Neuronal stem cell (in vitro differentiated cells): Measurements from ENCODE around the gene CDR2.

Source experiments
- DNase-seq: peaks from one replicate; pipeline ENCODE4 v3.0.0-alpha.2; 2013; ENCODE audit warnings: low spot score
- H2AFZ ChIP-seq: one replicate; pipeline ENCODE4 v1.6.1; 2013; ENCODE audit warnings: mild to moderate bottlenecking, low read length, inconsistent platforms
- H2AK5ac ChIP-seq: 2 replicates; pipeline ENCODE4 v1.6.1; 2013; ENCODE audit warnings: low read depth, mild to moderate bottlenecking, inconsistent platforms, low read length, moderate library complexity, mixed read lengths
- H2BK120ac ChIP-seq: 2 replicates; pipeline ENCODE4 v1.6.1; 2013; ENCODE audit warnings: low read depth, mild to moderate bottlenecking, inconsistent platforms, low read length, moderate library complexity, mixed read lengths
- H2BK12ac ChIP-seq: one replicate; pipeline ENCODE4 v1.6.1; 2013; ENCODE audit warnings: low read length, inconsistent platforms
- H2BK15ac ChIP-seq: 2 replicates; pipeline ENCODE4 v1.6.1; 2013; ENCODE audit warnings: mild to moderate bottlenecking, low read length, inconsistent platforms, mixed read lengths
- H2BK5ac ChIP-seq: one replicate; pipeline ENCODE4 v1.6.1; 2013; ENCODE audit warnings: inconsistent platforms, mild to moderate bottlenecking, low read length, moderate library complexity
- H3K14ac ChIP-seq: one replicate; pipeline ENCODE4 v1.6.1; 2013; ENCODE audit warnings: low read length, inconsistent platforms
- H3K18ac ChIP-seq: 2 replicates; pipeline ENCODE4 v1.6.1; 2013; ENCODE audit warnings: low read length, inconsistent platforms
- H3K23ac ChIP-seq: 2 replicates; pipeline ENCODE4 v1.6.1; 2013; ENCODE audit warnings: low read depth, mild to moderate bottlenecking, mixed read lengths, low read length, inconsistent platforms; ENCODE audit not compliant: poor library complexity
- H3K27ac ChIP-seq: replicated peaks from 3 replicates; pipeline ENCODE4 v1.5.1; 2013; ENCODE audit warnings: low read length, inconsistent platforms
- H3K27me3 ChIP-seq, 3 experiments: 2 replicates each; pipeline ENCODE4 v1.6.1; 2013; ENCODE audit warnings: low read length in 3 of 3, mild to moderate bottlenecking in 2 of 3, inconsistent platforms in 1 of 3, low read depth in 1 of 3, mixed read lengths in 1 of 3, moderate library complexity in 1 of 3; ENCODE audit not compliant: control insufficient read depth in 3 of 3, insufficient read depth in 3 of 3
- H3K36me3 ChIP-seq, 2 donors: replicated peaks in 1 of 2; 2 replicates each; pipeline ENCODE4 v1.6.1; 2013; ENCODE audit warnings: low read length in 2 of 2; ENCODE audit not compliant: control insufficient read depth in 2 of 2, insufficient read depth in 2 of 2
- H3K4ac ChIP-seq: 2 replicates; pipeline ENCODE4 v1.6.1; 2013; ENCODE audit warnings: inconsistent platforms, mild to moderate bottlenecking, low read length, moderate library complexity
- H3K4me1 ChIP-seq, 2 donors: 1 replicate in 1 of 2; 2 replicates in 1 of 2; pipeline ENCODE4 v1.6.1; 2013; ENCODE audit warnings: low read length in 2 of 2, low read depth in 1 of 2; ENCODE audit not compliant: control insufficient read depth in 2 of 2, insufficient read depth in 1 of 2
- H3K4me2 ChIP-seq: one replicate; pipeline ENCODE4 v1.6.1; 2013; ENCODE audit warnings: mild to moderate bottlenecking, low read length, inconsistent platforms; ENCODE audit not compliant: insufficient read depth, poor library complexity, severe bottlenecking
- H3K4me3 ChIP-seq, 2 donors: 2 replicates each; pipeline ENCODE4 v1.5.1; 2013; ENCODE audit warnings: low read length in 2 of 2, mild to moderate bottlenecking in 2 of 2, inconsistent platforms in 1 of 2, moderate library complexity in 1 of 2
- H3K79me1 ChIP-seq: one replicate; pipeline ENCODE4 v1.6.1; 2013; ENCODE audit warnings: low read depth, mild to moderate bottlenecking, inconsistent platforms, low read length, moderate library complexity
- H3K9ac ChIP-seq: one replicate; pipeline ENCODE4 v1.6.1; 2013; ENCODE audit warnings: mild to moderate bottlenecking, low read depth, low read length, inconsistent platforms; ENCODE audit not compliant: poor library complexity
- H3K9me3 ChIP-seq, 2 donors: replicated peaks in 1 of 2; 2 replicates each; pipeline versions ENCODE3 to v1.6.1; 2013; ENCODE audit warnings: low read length in 2 of 2, mild to moderate bottlenecking in 2 of 2, inconsistent platforms in 1 of 2, low read depth in 1 of 2, mixed read lengths in 1 of 2, moderate library complexity in 1 of 2; ENCODE audit not compliant: control insufficient read depth in 2 of 2, insufficient read depth in 1 of 2
- H4K8ac ChIP-seq: one replicate; pipeline ENCODE4 v1.6.1; 2013; ENCODE audit warnings: low read depth, mild to moderate bottlenecking, inconsistent platforms, low read length, moderate library complexity
- H4K91ac ChIP-seq: one replicate; pipeline ENCODE4 v1.6.1; 2013; ENCODE audit warnings: low read length, low read depth, mild to moderate bottlenecking, inconsistent platforms; ENCODE audit not compliant: poor library complexity
- WGBS, 2 donors: extraction: QIAGEN DNeasy Blood & Tissue Kit; methylation state at CpG; one replicate each; pipeline ENCODE4 v1.1.7; 2013; ENCODE audit warnings: missing lambda C conversion rate in 2 of 2, mixed read lengths in 1 of 2; ENCODE audit not compliant: insufficient read length in 2 of 2, insufficient replicate concordance in 1 of 2; ENCODE audit errors: extremely low coverage in 2 of 2; 5-methylcytosine and 5-hydroxymethylcytosine counted together

The CDR2 gene

GRCh38 chr16:22297114-22297870 is 77.1 kb downstream of the CDR2 start, which contains the start of gene POLR3E:
POLR3E (plus strand) TSS chr16:22297409; CDS start chr16:22302969, 5,560 bp downstream.
- peak within 1 kb of the TSS; percentile 92 for H2AFZ ChIP-seq
- no peaks in the 10 kb centered on the region for H3K27me3 ChIP-seq
- H3K4me1 ChIP-seq = peaks cover 0 to 4% of the 10 kb centered on the region in 2 donors
- H4K8ac ChIP-seq = no peak within 1 kb of the TSS
- H3K14ac ChIP-seq = peak within 1 kb of the TSS; percentile 95
- peak; percentile 100 for DNase-seq
- WGBS, 2 donors = no CpG with 5 or more reads among the region's 76 CpGs
- peak within 1 kb of the TSS; percentile 11 for H2AK5ac ChIP-seq
- H3K4me2 ChIP-seq = peak within 1 kb of the TSS; percentile 69
- no peak within 1 kb of the TSS for H3K23ac ChIP-seq
- peaks cover 5% of the 10 kb centered on the region for H3K79me1 ChIP-seq
- H3K4me3 ChIP-seq = peak within 1 kb of the TSS; percentile 63 to 94
- H2BK15ac ChIP-seq = no peak within 1 kb of the TSS
- peak within 1 kb of the TSS; percentile 45 for H2BK5ac ChIP-seq
- H2BK12ac ChIP-seq = peak within 1 kb of the TSS; percentile 77
- no peak within 1 kb of the TSS for H3K4ac ChIP-seq
- H3K18ac ChIP-seq = peak within 1 kb of the TSS; percentile 94
- no peak within 1 kb of the TSS for H4K91ac ChIP-seq
- H3K9me3 ChIP-seq = no peaks in the 10 kb centered on the region
- peaks cover 2 to 7% of the 10 kb centered on the region in 2 donors for H3K36me3 ChIP-seq
- peak within 1 kb of the TSS; percentile 95 for H3K9ac ChIP-seq
- peak within 1 kb of the TSS; percentile 85 for H3K27ac ChIP-seq
- peak within 1 kb of the TSS; percentile 75 for H2BK120ac ChIP-seq

GRCh38 chr16:22296225-22297113 is 78.0 kb downstream of the CDR2 start:
- Histone ChIP-seq H3K4me1 (peaks cover 0 to 12% of the 10 kb centered on the region in 2 donors), H2BK5ac (no peak overlapping the region), H3K4me2 (peak overlapping the region; percentile 42), H2BK120ac (no peak overlapping the region), H3K27ac (no peak overlapping the region), H3K36me3 (peaks cover 0 to 5% of the 10 kb centered on the region in 2 donors), H3K79me1 (peaks cover 5% of the 10 kb centered on the region), H3K14ac (no peak overlapping the region), H3K4me3 (peak overlapping the region; percentile 63 to 75), H4K91ac (no peak overlapping the region), H2AK5ac (no peak overlapping the region), H3K9me3 (no peaks in the 10 kb centered on the region), H3K9ac (no peak overlapping the region), H2BK15ac (no peak overlapping the region), H2AFZ (peak overlapping the region; percentile 70), H3K23ac (no peak overlapping the region), H3K18ac (no peak overlapping the region), H2BK12ac (no peak overlapping the region), H3K4ac (no peak overlapping the region), H4K8ac (no peak overlapping the region), H3K27me3 (no peaks in the 10 kb centered on the region)
- DNase-seq = no peak
- WGBS, 2 donors = no CpG with 5 or more reads among the region's 17 CpGs
